H1 (cell line): ENCODE measurements around the gene PTPRF. TPM values are rescaled to one million over a fixed set of nuclear protein-coding genes. Genes with fewer than 3 reads are reported as not detected.

Experiments used
- CTCF ChIA-PET: fragments of 300-600 bp; sonication (Branson Sonifier 250); formaldehyde crosslinking; loops from one replicate; lab custom pipeline; 2021; ENCODE audit not compliant: partially characterized antibody; lab: Charles Lee
- POLR2A ChIA-PET: fragments of 300-600 bp; sonication (Branson Sonifier 250); formaldehyde crosslinking; loops from one replicate; lab custom pipeline; 2021; ENCODE audit warnings: inconsistent platforms; ENCODE audit not compliant: partially characterized antibody; lab: Charles Lee
- DNase-seq, 2 experiments: peaks; one replicate each; pipeline versions ENCODE4 v3.0.0 to v3.0.0-alpha.2; 2010 to 2022; ENCODE audit warnings: low spot score in 2 of 2, low read depth in 1 of 2, mixed read lengths in 1 of 2
- FAIRE-seq: peaks from 2 replicates; lab custom pipeline; 2011; peaks lifted over from hg19 to GRCh38; lab: Jason Lieb, UNC
- H2AFZ ChIP-seq: 2 replicates; pipeline ENCODE4 v1.8.1; 2012; ENCODE audit warnings: low read length, inconsistent platforms
- H2AK5ac ChIP-seq: 2 replicates; pipeline ENCODE4 v1.6.1; 2013; ENCODE audit warnings: low read depth, low read length
- H2BK120ac ChIP-seq: replicated peaks from 2 replicates; pipeline ENCODE3; 2013; ENCODE audit warnings: low read depth, low read length, inconsistent platforms
- H2BK12ac ChIP-seq: 2 replicates; pipeline ENCODE4 v1.6.1; 2013; ENCODE audit warnings: low read depth, low read length
- H2BK15ac ChIP-seq: 2 replicates; pipeline ENCODE4 v1.6.1; 2013; ENCODE audit warnings: low read length
- H2BK20ac ChIP-seq: 2 replicates; pipeline ENCODE4 v1.6.1; 2013; ENCODE audit warnings: low read length
- H2BK5ac ChIP-seq: 2 replicates; pipeline ENCODE4 v1.6.1; 2013; ENCODE audit warnings: low read depth, low read length
- H3K14ac ChIP-seq: 2 replicates; pipeline ENCODE4 v1.6.1; 2013; ENCODE audit warnings: inconsistent platforms; ENCODE audit not compliant: insufficient read length
- H3K18ac ChIP-seq: 2 replicates; pipeline ENCODE4 v1.6.1; 2013; ENCODE audit warnings: low read length; ENCODE audit errors: extremely low read depth
- H3K23ac ChIP-seq: 2 replicates; pipeline ENCODE4 v1.6.1; 2013; ENCODE audit warnings: inconsistent platforms; ENCODE audit not compliant: insufficient read length
- H3K23me2 ChIP-seq: 2 replicates; pipeline ENCODE4 v1.6.1; 2013; ENCODE audit warnings: low read depth, low read length
- H3K27ac ChIP-seq: 2 replicates; pipeline ENCODE4 v1.6.1; 2011; ENCODE audit warnings: low read depth, low read length, inconsistent platforms
- H3K27me3 ChIP-seq, 4 experiments: replicated peaks in 1 of 4; 1 replicate in 1 of 4; 2 replicates in 3 of 4; pipeline versions ENCODE4 v1.6.1 to v1.8.1; 2011 to 2013; ENCODE audit warnings: low read length in 3 of 4, mild to moderate bottlenecking in 3 of 4, inconsistent platforms in 2 of 4, mixed read lengths in 2 of 4, moderate library complexity in 1 of 4; ENCODE audit not compliant: control insufficient read depth in 3 of 4, insufficient read depth in 3 of 4; ENCODE audit errors: extremely low read depth in 1 of 4
- H3K36me3 ChIP-seq, 4 experiments: 2 replicates each; pipeline versions ENCODE4 v1.6.1 to v1.8.1; 2011 to 2013; ENCODE audit warnings: mild to moderate bottlenecking in 4 of 4, low read length in 3 of 4, moderate library complexity in 2 of 4, control low read depth in 1 of 4, inconsistent platforms in 1 of 4; ENCODE audit not compliant: insufficient read depth in 4 of 4, control insufficient read depth in 2 of 4
- H3K4ac ChIP-seq: replicated peaks from 2 replicates; pipeline ENCODE3; 2013; ENCODE audit warnings: low read length, low read depth, mixed read lengths, inconsistent platforms; ENCODE audit not compliant: insufficient read length
- H3K4me1 ChIP-seq, 4 experiments: replicated peaks in 1 of 4; 1 replicate in 1 of 4; 2 replicates in 3 of 4; pipeline versions ENCODE4 v1.6.1 to v1.8.1; 2011 to 2013; ENCODE audit warnings: low read length in 3 of 4, inconsistent platforms in 2 of 4, mixed read lengths in 1 of 4; ENCODE audit not compliant: insufficient read depth in 4 of 4, control insufficient read depth in 3 of 4
- H3K4me2 ChIP-seq, 2 experiments: 2 replicates each; pipeline versions ENCODE4 v1.6.1 to v1.8.1; 2011 to 2013; ENCODE audit warnings: low read depth in 2 of 2, low read length in 2 of 2, control low read depth in 1 of 2, inconsistent platforms in 1 of 2, mild to moderate bottlenecking in 1 of 2; ENCODE audit not compliant: insufficient read depth in 1 of 2
- H3K4me3 ChIP-seq, 4 experiments: fragments of 200-600, 300-600 bp in 1 of 4; sonication (generic), shearing (Covaris generic), sonication (Bioruptor Twin) in 1 of 4; 2 replicates each; pipeline versions ENCODE4 v1.5.1 to v1.8.1; 2011 to 2016; ENCODE audit warnings: low read length in 4 of 4, low read depth in 3 of 4, control low read depth in 2 of 4, inconsistent platforms in 2 of 4, mild to moderate bottlenecking in 2 of 4, mixed read lengths in 1 of 4, moderate library complexity in 1 of 4; ENCODE audit not compliant: insufficient read depth in 2 of 4; ENCODE audit errors: extremely low read depth in 1 of 4
- H3K56ac ChIP-seq: replicated peaks from 2 replicates; pipeline ENCODE3; 2013; ENCODE audit warnings: low read depth, mild to moderate bottlenecking, mixed read lengths, low read length, inconsistent platforms; ENCODE audit not compliant: insufficient read length
- H3K79me1 ChIP-seq: 2 replicates; pipeline ENCODE4 v1.6.1; 2013; ENCODE audit warnings: low read depth, low read length, control low read depth
- H3K79me2 ChIP-seq, 2 experiments: 2 replicates each; pipeline versions ENCODE4 v1.6.1 to v1.8.1; 2012 to 2013; ENCODE audit warnings: low read length in 2 of 2, mild to moderate bottlenecking in 2 of 2, inconsistent platforms in 1 of 2; ENCODE audit not compliant: insufficient read depth in 2 of 2, control insufficient read depth in 1 of 2
- H3K9ac ChIP-seq, 4 experiments: replicated peaks in 1 of 4; 1 replicate in 1 of 4; 2 replicates in 3 of 4; pipeline versions ENCODE4 v1.6.1 to v1.8.1; 2011 to 2013; ENCODE audit warnings: low read depth in 3 of 4, low read length in 3 of 4, control low read depth in 2 of 4, mild to moderate bottlenecking in 2 of 4, moderate library complexity in 2 of 4, inconsistent platforms in 1 of 4; ENCODE audit errors: extremely low read depth in 1 of 4
- H3K9me3 ChIP-seq, 2 experiments: 2 replicates each; pipeline versions ENCODE4 v1.6.1 to v1.8.1; 2012 to 2013; ENCODE audit warnings: mild to moderate bottlenecking in 2 of 2, moderate library complexity in 2 of 2, control low read depth in 1 of 2, inconsistent platforms in 1 of 2, low read depth in 1 of 2, low read length in 1 of 2, mixed read lengths in 1 of 2; ENCODE audit not compliant: insufficient read depth in 2 of 2
- H4K20me1 ChIP-seq, 2 experiments: replicated peaks in 1 of 2; 2 replicates each; pipeline versions ENCODE3 to v1.8.1; 2011 to 2013; ENCODE audit warnings: inconsistent platforms in 2 of 2, low read length in 2 of 2, mild to moderate bottlenecking in 1 of 2; ENCODE audit not compliant: insufficient read depth in 2 of 2, control insufficient read depth in 1 of 2
- H4K5ac ChIP-seq: 2 replicates; pipeline ENCODE4 v1.6.1; 2013; ENCODE audit warnings: low read length, low read depth, mixed read lengths, inconsistent platforms; ENCODE audit not compliant: insufficient read length
- H4K8ac ChIP-seq: 2 replicates; pipeline ENCODE4 v1.8.0; 2013; ENCODE audit warnings: mild to moderate bottlenecking, moderate library complexity, low read length, inconsistent platforms; ENCODE audit not compliant: insufficient read depth; ENCODE audit errors: extremely low read depth
- H4K91ac ChIP-seq: replicated peaks from 2 replicates; pipeline ENCODE3; 2013; ENCODE audit warnings: low read length, mixed read lengths, inconsistent platforms; ENCODE audit not compliant: insufficient read length
- JUND ChIP-seq: IDR thresholded peaks from 2 replicates; pipeline ENCODE4 v1.6.1; 2011; ENCODE audit warnings: mild to moderate bottlenecking, improper control_type of control experiment, low read length
- NRF1 ChIP-seq: IDR thresholded peaks from 2 replicates; pipeline ENCODE4 v1.6.1; 2011; ENCODE audit warnings: mild to moderate bottlenecking, low read depth, low read length, improper control_type of control experiment
- WGBS, 2 experiments: shearing (Covaris generic) in 1 of 2; methylation state at CpG; one replicate each; pipeline versions ENCODE4 v1.1.6 to v1.1.7; 2013 to 2015; ENCODE audit warnings: low lambda C conversion rate in 2 of 2, mixed read lengths in 2 of 2, inconsistent platforms in 1 of 2, low coverage in 1 of 2, missing lambda C conversion rate in 1 of 2; ENCODE audit not compliant: insufficient replicate concordance in 2 of 2, insufficient coverage in 1 of 2, insufficient read length in 1 of 2; ENCODE audit errors: extremely low coverage in 1 of 2, missing lambda C conversion rate in 1 of 2; 5-methylcytosine and 5-hydroxymethylcytosine counted together
- polyA plus RNA-seq, 7 experiments: library from polyadenylated mRNA; depleted of rRNA in 3 of 7; stranded (reverse) in 5 of 7; unstranded in 2 of 7; fragments of >200 nt in 5 of 7; fragments of 200-250 nt in 2 of 7; gene quantifications; 1 replicate in 5 of 7; 2 replicates in 1 of 7; 4 replicates in 1 of 7; pipeline versions ENCODE4 v1.2.1 to v1.2.3, GENCODE V29; 2011 to 2013; ENCODE audit warnings: missing spikeins in 2 of 7, mixed read lengths in 2 of 7
- total RNA-seq: library from RNA; stranded (reverse); fragmentation: NEBNext Ultra II Directional; extraction: Animal tissue kit (Norgen Biotek cat#: 25700); gene quantifications from 2 replicates; pipeline ENCODE4 v1.2.1, GENCODE V29; 2021

The PTPRF gene
- total and polyA plus RNA-seq, 2 of the 8 experiments (the other 6 are each of a cell fraction or from before 2014, with no cell fraction given) = 136 to 231 TPM

GRCh38 chr1:43543567-43543966 is 12.9 kb downstream of the PTPRF start:
- Histone ChIP-seq H3K27me3 (no peaks in the 10 kb centered on the region), H4K20me1 (peaks cover 20 to 47% of the 10 kb centered on the region in 2 experiments), H2BK20ac (no peak overlapping the region), H2BK5ac (no peak overlapping the region), H3K27ac (no peak overlapping the region), H2AK5ac (no peak overlapping the region), H3K14ac (no peak overlapping the region), H3K79me1 (peaks cover 55% of the 10 kb centered on the region), H3K4me2 (no peak overlapping the region), H2BK15ac (no peak overlapping the region), H3K4me1 (peaks cover 3 to 37% (median 27%) of the 10 kb centered on the region in 4 experiments), H3K56ac (no peak overlapping the region), H2BK12ac (no peak overlapping the region), H3K4me3 (no peak overlapping the region), H4K91ac (no peak overlapping the region), H3K9me3 (no peaks in the 10 kb centered on the region), H3K23ac (no peak overlapping the region), H3K23me2 (no peaks in the 10 kb centered on the region), H3K79me2 (peaks cover 3 to 81% of the 10 kb centered on the region in 2 experiments; a peak in 3 of 4 replicates), H3K9ac (no peak overlapping the region), H2AFZ (no peak overlapping the region), H3K36me3 (peaks cover 0 to 7% (median 4%) of the 10 kb centered on the region in 4 experiments; a peak in 4 of 8 replicates), H3K4ac (no peak overlapping the region), H4K5ac (no peak overlapping the region), H3K18ac (no peak overlapping the region), H4K8ac (no peak overlapping the region), H2BK120ac (no peak overlapping the region)
- CTCF ChIA-PET = interaction anchor here (0.8 to 15.4 kb wide), 5 partner anchors 9 to 387 kb away, joined by 3 to 169 read pairs (median 3); partner anchors contain the start of gene PTPRF
- no peak for FAIRE-seq
- 91% methylated on average over 8 of the region's 8 CpGs; no CpG with 5 or more reads in 1 of the 2 experiments for WGBS, 2 experiments
- no peak for TF ChIP-seq JUND
- no peak for TF ChIP-seq NRF1
- DNase-seq = no peak
- POLR2A ChIA-PET = interaction anchor here (0.8 to 14.9 kb wide), 6 partner anchors 11 to 163 kb away, joined by 3 to 270 read pairs (median 4); partner anchors contain the start of genes HYI, KDM4A, PTPRF and ST3GAL3
